HepG2 (cell line): ENCODE measurements around the gene PRKN. TPM values are rescaled to one million over a fixed set of nuclear protein-coding genes. Genes with fewer than 3 reads are reported as not detected.

Experiments used
- ATAC-seq: fragments of 200-7000 bp; cut with Tn5 transposase; 3 replicates; pipeline ENCODE4 v1.9.1; 2020; ENCODE audit warnings: mild to moderate bottlenecking, moderate library complexity
- BruUV-seq: library from RNA; stranded (reverse); fragments of 400-500 nt; replicated peaks from 2 replicates; lab custom pipeline; 2021; lab: Mats Ljungman, UMichigan
- CTCF ChIA-PET: fragments of 300-600 bp; formaldehyde crosslinking; extraction: SDS; loops from one replicate; lab custom pipeline; 2021; ENCODE audit warnings: low total read pairs, inconsistent platforms, low intra/inter-chr PET ratio; lab: Yijun Ruan, JAX
- POLR2A ChIA-PET: fragments of 350-600 bp; sonication (Branson Sonifier 250); formaldehyde crosslinking; loops from one replicate; lab custom pipeline; 2020; ENCODE audit warnings: antibody characterized with exemption, inconsistent platforms; lab: Yijun Ruan, JAX
- DNase-seq: peaks from one replicate; pipeline ENCODE4 v3.0.0-alpha.2; 2015; ENCODE audit warnings: low spot score
- FAIRE-seq: peaks from 3 replicates; lab custom pipeline; 2011; peaks lifted over from hg19 to GRCh38; lab: Jason Lieb, UNC
- H2AFZ ChIP-seq: one replicate; pipeline ENCODE4 v1.6.1; 2011; ENCODE audit warnings: low read length, inconsistent platforms
- H3K27ac ChIP-seq: fragments of 300-600 bp; 3 replicates; pipeline ENCODE4 v1.8.0; 2011; ENCODE audit warnings: mixed run types, mild to moderate bottlenecking, mixed read lengths, low read length, inconsistent platforms; ENCODE audit not compliant: insufficient read depth; ENCODE audit errors: extremely low read length
- H3K27me3 ChIP-seq, 2 experiments: fragments of 200-600 bp in 1 of 2; 2 replicates in 1 of 2; 3 replicates in 1 of 2; pipeline versions ENCODE4 v1.6.0 to v1.8.0; 2011; ENCODE audit warnings: low read length in 2 of 2, mild to moderate bottlenecking in 2 of 2, moderate library complexity in 2 of 2, inconsistent platforms in 1 of 2; ENCODE audit not compliant: insufficient read depth in 2 of 2, control insufficient read depth in 1 of 2
- H3K36me3 ChIP-seq, 2 experiments: fragments of 200-600 bp in 1 of 2; replicated peaks in 1 of 2; 2 replicates in 1 of 2; 3 replicates in 1 of 2; pipeline versions ENCODE4 v1.5.1 to v1.8.0; 2011; ENCODE audit warnings: low read length in 2 of 2, inconsistent platforms in 1 of 2; ENCODE audit not compliant: insufficient read depth in 2 of 2, control insufficient read depth in 1 of 2
- H3K4me1 ChIP-seq: 2 replicates; pipeline ENCODE4 v1.5.1; 2012; ENCODE audit warnings: low read length, inconsistent platforms; ENCODE audit not compliant: insufficient read depth
- H3K4me2 ChIP-seq: 2 replicates; pipeline ENCODE4 v1.6.0; 2011; ENCODE audit warnings: low read depth, low read length, inconsistent platforms
- H3K4me3 ChIP-seq, 3 experiments: fragments of 200-600 bp in 1 of 3; sonication (generic), shearing (Covaris generic) in 1 of 3; replicated peaks in 1 of 3; 2 replicates each; pipeline ENCODE4 v1.5.1; 2011 to 2016; ENCODE audit warnings: low read length in 3 of 3, inconsistent platforms in 2 of 3, low read depth in 2 of 3, mild to moderate bottlenecking in 2 of 3, control low read depth in 1 of 3, mixed read lengths in 1 of 3; ENCODE audit not compliant: insufficient read depth in 1 of 3
- H3K79me2 ChIP-seq: one replicate; pipeline ENCODE4 v1.6.1; 2011; ENCODE audit warnings: low read length, inconsistent platforms; ENCODE audit not compliant: insufficient read depth
- H3K9ac ChIP-seq: 2 replicates; pipeline ENCODE4 v1.6.0; 2011; ENCODE audit warnings: mild to moderate bottlenecking, low read depth, low read length, inconsistent platforms; ENCODE audit not compliant: insufficient read depth
- H3K9me3 ChIP-seq: 2 replicates; pipeline ENCODE4 v1.5.1; 2012; ENCODE audit warnings: mild to moderate bottlenecking, low read length
- H4K20me1 ChIP-seq: 2 replicates; pipeline ENCODE4 v1.6.0; 2011; ENCODE audit warnings: inconsistent platforms, mild to moderate bottlenecking, low read length, moderate library complexity; ENCODE audit not compliant: insufficient read depth
- FOXA1 ChIP-seq, 2 experiments: fragments of 450-650 bp in 1 of 2; sonication (generic) in 1 of 2; formaldehyde crosslinking in 1 of 2; IDR thresholded peaks; 2 replicates each; pipeline versions ENCODE4 v1.4.0 to v1.6.1; 2016 to 2020; ENCODE audit warnings: missing genetic modification reagents in 1 of 2
- IKZF5 ChIP-seq: IDR thresholded peaks from 2 replicates; pipeline ENCODE4 v1.6.1; 2018; ENCODE audit warnings: missing genetic modification reagents, mild to moderate bottlenecking, missing compliant biosample characterization
- NFKB2 ChIP-seq: sonication (generic); formaldehyde crosslinking; IDR thresholded peaks from 2 replicates; pipeline ENCODE4 v1.4.0; 2020; ENCODE audit warnings: missing genetic modification reagents, borderline replicate concordance
- RELA ChIP-seq: sonication (generic); formaldehyde crosslinking; IDR thresholded peaks from 2 replicates; pipeline ENCODE4 v1.4.0; 2020; ENCODE audit warnings: missing genetic modification reagents
- SNAPC5 ChIP-seq: sonication (generic); formaldehyde crosslinking; IDR thresholded peaks from 2 replicates; pipeline ENCODE4 v1.8.1; 2023; ENCODE audit warnings: mild to moderate bottlenecking, missing genetic modification reagents, borderline replicate concordance
- TFDP2 ChIP-seq: sonication (generic); formaldehyde crosslinking; IDR thresholded peaks from 2 replicates; pipeline ENCODE4 v1.4.0; 2020; ENCODE audit warnings: missing genetic modification reagents
- TSC22D2 ChIP-seq: sonication (generic); formaldehyde crosslinking; IDR thresholded peaks from 2 replicates; pipeline ENCODE4 v1.5.1; 2020; ENCODE audit warnings: missing genetic modification reagents, mild to moderate bottlenecking, borderline replicate concordance
- ZBTB10 ChIP-seq: sonication (generic); formaldehyde crosslinking; IDR thresholded peaks from 2 replicates; pipeline ENCODE4 v1.4.0; 2020; ENCODE audit warnings: missing genetic modification reagents, borderline replicate concordance
- ZNF121 ChIP-seq: sonication (generic); formaldehyde crosslinking; IDR thresholded peaks from 2 replicates; pipeline ENCODE4 v1.5.0; 2020; ENCODE audit warnings: mild to moderate bottlenecking, missing genetic modification reagents
- ZNF280D ChIP-seq: sonication (generic); formaldehyde crosslinking; IDR thresholded peaks from 2 replicates; pipeline ENCODE4 v1.5.1; 2020; ENCODE audit warnings: mild to moderate bottlenecking, missing genetic modification reagents
- ZNF362 ChIP-seq: sonication (generic); formaldehyde crosslinking; IDR thresholded peaks from 2 replicates; pipeline ENCODE4 v1.4.0; 2020; ENCODE audit warnings: missing genetic modification reagents, mild to moderate bottlenecking, borderline replicate concordance
- ZNF543 ChIP-seq: sonication (generic); formaldehyde crosslinking; IDR thresholded peaks from 2 replicates; pipeline ENCODE4 v1.4.0; 2020; ENCODE audit warnings: mild to moderate bottlenecking, missing genetic modification reagents
- WGBS: methylation state at CpG from one replicate; pipeline ENCODE4 v1.1.6; 2017; ENCODE audit warnings: low lambda C conversion rate; 5-methylcytosine and 5-hydroxymethylcytosine counted together
- in situ Hi-C: cut with HindIII; loops from 2 replicates; pipeline ENCODE4 v1.10.0; 2017; ENCODE audit warnings: low pct_unique_long_range_greater_than_20kb; ENCODE audit not compliant: extremely low pct_ligation_motif_present
- intact Hi-C: fragments of 100-400 bp; cut with micrococcal nuclease; formaldehyde crosslinking; loops from one replicate; pipeline ENCODE4 v1.10.0; 2022; ENCODE audit not compliant: unreplicated experiment
- polyA plus RNA-seq, 8 experiments: library from polyadenylated mRNA; depleted of rRNA in 3 of 8; stranded (reverse) in 7 of 8; unstranded in 1 of 8; fragments of >200 nt; fragmentation: Illumina TruSeq in 4 of 8; extraction: Trizol in 4 of 8; gene quantifications; 2 replicates each; pipeline versions ENCODE4 v1.2.1 to v1.2.3, GENCODE V29; 2011 to 2016; ENCODE audit warnings: low read depth in 4 of 8, missing spikeins in 1 of 8, mixed read lengths in 1 of 8; ENCODE audit not compliant: insufficient read depth in 1 of 8
- total RNA-seq, 5 experiments: library from RNA; depleted of rRNA; stranded (reverse); fragments of >200 nt; fragmentation: Illumina TruSeq; extraction: Trizol; gene quantifications; 2 replicates each; pipeline ENCODE4 v1.2.3, GENCODE V29; 2016; ENCODE audit warnings: low read depth in 1 of 5

Gene PRKN
- total and polyA plus RNA-seq, 2 of the 13 experiments (the other 11 are each of a cell fraction or from before 2014, with no cell fraction given): 0.31 to 0.44 TPM

- TF ChIP-seq ZNF543 (CRISPR knock-in tag) (no peak), SNAPC5 (CRISPR knock-in tag) (no peak)
- TF ChIP-seq, all 625 proteins: peak for 0
Measured at GRCh38 chr6:162258647-162259046, 468.9 kb downstream of the PRKN start (continued).

- Histone ChIP-seq H3K27ac (no peak overlapping the region), H3K9ac (no peak overlapping the region), H3K27me3 (no peaks in the 10 kb centered on the region), H3K79me2 (no peaks in the 10 kb centered on the region), H3K9me3 (peaks cover 11% of the 10 kb centered on the region; the same call in 1 of the 2 replicates), H2AFZ (no peak overlapping the region), H3K4me1 (no peaks in the 10 kb centered on the region), H4K20me1 (no peaks in the 10 kb centered on the region), H3K4me2 (no peak overlapping the region), H3K36me3 (no peaks in the 10 kb centered on the region), H3K4me3 (no peak overlapping the region)
- FAIRE-seq (no peak), DNase-seq (no peak), ATAC-seq (no peak)
- POLR2A ChIA-PET: no interaction called here
- 23% methylated on average over 3 of the region's 3 CpGs for WGBS
- in situ Hi-C loops (no loop called here), intact Hi-C loops (loop anchor here (10.0 kb wide), 1 partner anchor 468 kb away; the partner anchor contains the start of genes PACRG and PRKN)
- CTCF ChIA-PET: no interaction called here
- BruUV-seq: no TSS peak
- TF ChIP-seq TSC22D2 (no peak), FOXA1 (IDR thresholded peaks at IDR 0.05) (no peak), FOXA1 (CRISPR knock-in tag; IDR thresholded peaks at IDR 0.05) (no peak), RELA (CRISPR knock-in tag) (no peak), IKZF5 (CRISPR knock-in tag) (no peak), ZBTB10 (CRISPR knock-in tag) (no peak), TFDP2 (CRISPR knock-in tag) (no peak), ZNF280D (CRISPR knock-in tag) (no peak), ZNF121 (no peak), ZNF362 (CRISPR knock-in tag) (no peak), NFKB2 (CRISPR knock-in tag) (no peak)
Measured at GRCh38 chr6:162256361-162256760, 471.2 kb downstream of the PRKN start.
